ENCODE data around the gene TCEA2. TPM values are rescaled to one million over a fixed set of nuclear protein-coding genes. Genes with fewer than 3 reads are reported as not detected.
A peak's percentile ranks its signal among the peaks of the same experiment; 100 is the strongest.

Gene TCEA2
- total RNA-seq, 2 donors from 2014 or later = 17.8 to 25.5 TPM

GRCh38 chr20:64074184-64074789 is 11.3 kb downstream of the TCEA2 start:
- Histone ChIP-seq H3K36me3 (peaks cover 16% of the 10 kb centered on the region), H3K27ac (no peak overlapping the region), H3K9me3 (no peaks in the 10 kb centered on the region), H3K4me3 (no peak overlapping the region), H3K27me3 (no peaks in the 10 kb centered on the region), H3K4me1 (peaks cover 0 to 24% of the 10 kb centered on the region in 2 donors)
- TF ChIP-seq CTCF (IDR thresholded peaks at IDR 0.05) = no peak
- DNase-seq (ENCODE audit: low spot score) = no peak

GRCh38 chr20:64074963-64075362 is 12.0 kb downstream of the TCEA2 start:
- H3K4me1 ChIP-seq = peaks cover 0 to 26% of the 10 kb centered on the region in 2 donors
- no peaks in the 10 kb centered on the region for H3K9me3 ChIP-seq
- no peak for DNase-seq (ENCODE audit: low spot score)
- TF ChIP-seq CTCF (IDR thresholded peaks at IDR 0.05) = no peak
- no peak overlapping the region for H3K27ac ChIP-seq
- no peak overlapping the region for H3K4me3 ChIP-seq
- peaks cover 16% of the 10 kb centered on the region for H3K36me3 ChIP-seq
- H3K27me3 ChIP-seq = no peaks in the 10 kb centered on the region

- peaks cover 16% of the 10 kb centered on the region for H3K36me3 ChIP-seq
- H3K4me3 ChIP-seq = no peak overlapping the region
- no peaks in the 10 kb centered on the region for H3K27me3 ChIP-seq
- no peak for TF ChIP-seq CTCF (IDR thresholded peaks at IDR 0.05)
- DNase-seq (ENCODE audit: low spot score) = no peak
- H3K27ac ChIP-seq = no peak overlapping the region
- H3K9me3 ChIP-seq = no peaks in the 10 kb centered on the region
- H3K4me1 ChIP-seq = peaks cover 0 to 32% of the 10 kb centered on the region in 2 donors
Measured at GRCh38 chr20:64075556-64075955, 12.6 kb downstream of the TCEA2 start.

GRCh38 chr20:64076061-64076997 is 13.3 kb downstream of the TCEA2 start:
- peaks cover 0 to 33% of the 10 kb centered on the region in 2 donors for H3K4me1 ChIP-seq
- no peak for DNase-seq (ENCODE audit: low spot score)
- TF ChIP-seq CTCF (IDR thresholded peaks at IDR 0.05) = no peak

GRCh38 chr20:64077094-64077493 is 14.1 kb downstream of the TCEA2 start:
- Histone ChIP-seq H3K9me3 (no peaks in the 10 kb centered on the region), H3K4me1 (peaks cover 0 to 39% of the 10 kb centered on the region in 2 donors), H3K27ac (no peak overlapping the region), H3K36me3 (peaks cover 16% of the 10 kb centered on the region), H3K27me3 (no peaks in the 10 kb centered on the region), H3K4me3 (peak overlapping the region in 1 of 2 donors; percentile 16)
- DNase-seq (ENCODE audit: low spot score) = no peak
- no peak for TF ChIP-seq CTCF (IDR thresholded peaks at IDR 0.05)

More at GRCh38 chr20:64076061-64076997, 13.3 kb downstream of the TCEA2 start:
- H3K27me3 ChIP-seq = no peaks in the 10 kb centered on the region
- H3K4me3 ChIP-seq = no peak overlapping the region
- H3K9me3 ChIP-seq = no peaks in the 10 kb centered on the region
- no peak overlapping the region for H3K27ac ChIP-seq
- H3K36me3 ChIP-seq = peaks cover 16% of the 10 kb centered on the region
